ENCODE data around the gene CLCN7.

DNA sequence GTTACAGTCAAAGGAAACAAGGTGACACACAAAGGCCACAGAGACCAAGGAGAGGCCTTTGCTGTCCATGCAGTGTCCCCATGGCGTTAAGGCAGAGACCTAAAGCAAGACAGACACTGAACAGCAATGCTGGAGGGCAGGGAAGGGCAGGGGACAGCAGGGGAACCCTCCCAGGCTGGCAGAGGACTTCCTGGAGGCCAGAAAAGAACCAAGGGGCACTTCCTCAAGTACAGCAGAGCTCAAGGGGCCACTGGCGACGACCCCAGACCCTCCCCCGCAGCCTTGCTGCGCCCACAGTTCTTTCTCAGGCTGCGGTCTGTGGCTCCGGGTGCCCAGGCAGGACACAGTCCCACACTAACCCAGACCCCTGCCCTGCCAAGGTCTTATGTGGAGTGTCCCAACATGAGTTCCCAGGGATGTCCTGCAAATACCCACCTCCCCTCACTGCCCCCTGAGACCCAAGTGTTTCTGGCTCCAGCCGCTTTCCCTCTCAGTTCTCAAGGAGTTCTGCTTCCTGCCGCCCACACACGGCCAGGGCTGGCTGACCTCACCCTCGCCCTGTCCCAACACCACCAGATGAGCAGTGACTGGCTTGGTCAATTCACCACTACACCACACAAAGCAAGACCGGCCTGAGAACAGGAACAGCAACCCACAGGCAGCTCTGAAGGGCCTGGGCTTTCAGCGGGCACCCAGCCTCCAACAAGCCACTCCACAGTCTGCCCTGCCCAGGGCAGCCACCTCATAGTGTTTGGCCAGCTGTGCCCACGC, 4.2 kb downstream of the CLCN7 start:
- no peak for TF ChIP-seq EP300 (IDR thresholded peaks at IDR 0.05; ENCODE audit: borderline replicate concordance in 1 of 2, low read depth in 1 of 2, low read length in 1 of 2)
- TF ChIP-seq SIN3A (IDR thresholded peaks at IDR 0.05; ENCODE audit: borderline replicate concordance, low read depth, low read length): no peak
- no peak for TF ChIP-seq TAF1 (IDR thresholded peaks at IDR 0.05; ENCODE audit: borderline replicate concordance, low read depth, low read length)

Measured in SK-N-SH (cell line).